ENCODE results near the gene MPDU1. TPM values are rescaled to one million over a fixed set of nuclear protein-coding genes. Genes with fewer than 3 reads are reported as not detected.

The MPDU1 gene
- polyA plus RNA-seq, 1 donor (not counting 4 experiments of a cell fraction or from before 2014, with no cell fraction given): 57.8 TPM

- Histone ChIP-seq H3K9me3 (ENCODE audit: control insufficient read depth, low read depth, low read length) (no peaks in the 10 kb centered on the region), H3K9me1 (ENCODE audit: control insufficient read depth, extremely low read depth, insufficient read depth, low read length) (no peaks in the 10 kb centered on the region), H3K36me3 (ENCODE audit: control insufficient read depth in 2 of 2, extremely low read depth in 1 of 2, insufficient read depth in 2 of 2, low read length in 2 of 2) (peaks cover 20 to 27% of the 10 kb centered on the region in 2 experiments), H3K79me2 (ENCODE audit: control insufficient read depth, insufficient read depth, low read length) (peaks cover 49% of the 10 kb centered on the region), H3K4me1 (ENCODE audit: control insufficient read depth, extremely low read depth, insufficient read depth, low read length) (peaks cover 43% of the 10 kb centered on the region), H3K27ac (ENCODE audit: control insufficient read depth, insufficient read depth, low read length) (peak overlapping the region; percentile 99), H3K4me3 (ENCODE audit: control insufficient read depth in 2 of 3, extremely low read depth in 1 of 3, insufficient read depth in 2 of 3, low read depth in 1 of 3, low read length in 3 of 3) (peak overlapping the region; percentile 78 to 98 (median 92)), H3K4me2 (ENCODE audit: control insufficient read depth, extremely low read depth, insufficient read depth, low read depth, low read length) (peak overlapping the region; percentile 97), H3K9ac (ENCODE audit: control insufficient read depth, extremely low read depth, insufficient read depth, low read length) (peak overlapping the region; percentile 91), H2AFZ (ENCODE audit: control insufficient read depth, low read length) (no peak overlapping the region), H4K20me1 (ENCODE audit: control insufficient read depth, extremely low read depth, insufficient read depth, low read length) (no peaks in the 10 kb centered on the region), H3K27me3 (ENCODE audit: control insufficient read depth, extremely low read depth, insufficient read depth, low read length) (no peaks in the 10 kb centered on the region)
- DNase-seq (ENCODE audit: low read depth, low spot score): no peak
- dilution Hi-C loops (cut with MboI; ENCODE audit: extremely low pct_ligation_motif_present, low sequenced_read_pairs): no loop called here
- FAIRE-seq: peak; percentile 81
- TF ChIP-seq EZH2 (IDR thresholded peaks at IDR 0.05; ENCODE audit: low read length): no peak
- TF ChIP-seq CTCF (optimal IDR thresholded peaks at IDR 0.05 in 1 of 3, IDR thresholded peaks at IDR 0.05 in 1 of 3, conservative IDR thresholded peaks at IDR 0.05 in 1 of 3; ENCODE audit: extremely low read depth in 1 of 3, insufficient read depth in 2 of 3, low read length in 3 of 3): peak; percentile 84 to 91 (median 89)
Measured at GRCh38 chr17:7586673-7587419, 3.2 kb downstream of the MPDU1 start.

- peak overlapping the region; percentile 99 for H3K27ac ChIP-seq (ENCODE audit: control insufficient read depth, insufficient read depth, low read length)
- TF ChIP-seq EZH2 (IDR thresholded peaks at IDR 0.05; ENCODE audit: low read length): no peak
- peak in 1 of 3 experiments; percentile 26 for TF ChIP-seq CTCF (optimal IDR thresholded peaks at IDR 0.05 in 1 of 3, IDR thresholded peaks at IDR 0.05 in 1 of 3, conservative IDR thresholded peaks at IDR 0.05 in 1 of 3; ENCODE audit: extremely low read depth in 1 of 3, insufficient read depth in 2 of 3, low read length in 3 of 3)
- H3K4me2 ChIP-seq (ENCODE audit: control insufficient read depth, extremely low read depth, insufficient read depth, low read depth, low read length): peak overlapping the region; percentile 97
- no peaks in the 10 kb centered on the region for H4K20me1 ChIP-seq (ENCODE audit: control insufficient read depth, extremely low read depth, insufficient read depth, low read length)
- H2AFZ ChIP-seq (ENCODE audit: control insufficient read depth, low read length): no peak overlapping the region
- peaks cover 43% of the 10 kb centered on the region for H3K4me1 ChIP-seq (ENCODE audit: control insufficient read depth, extremely low read depth, insufficient read depth, low read length)
- FAIRE-seq (peak; percentile 87), DNase-seq (ENCODE audit: low read depth, low spot score) (no peak)
- dilution Hi-C loops (cut with MboI; ENCODE audit: extremely low pct_ligation_motif_present, low sequenced_read_pairs): no loop called here
- peaks cover 21 to 33% of the 10 kb centered on the region in 2 experiments for H3K36me3 ChIP-seq (ENCODE audit: control insufficient read depth in 2 of 2, extremely low read depth in 1 of 2, insufficient read depth in 2 of 2, low read length in 2 of 2)
- peak overlapping the region; percentile 78 to 98 (median 92) for H3K4me3 ChIP-seq (ENCODE audit: control insufficient read depth in 2 of 3, extremely low read depth in 1 of 3, insufficient read depth in 2 of 3, low read depth in 1 of 3, low read length in 3 of 3)
- H3K9me1 ChIP-seq (ENCODE audit: control insufficient read depth, extremely low read depth, insufficient read depth, low read length): no peaks in the 10 kb centered on the region
- H3K27me3 ChIP-seq (ENCODE audit: control insufficient read depth, extremely low read depth, insufficient read depth, low read length): no peaks in the 10 kb centered on the region
- H3K9ac ChIP-seq (ENCODE audit: control insufficient read depth, extremely low read depth, insufficient read depth, low read length): peak overlapping the region; percentile 91
- H3K9me3 ChIP-seq (ENCODE audit: control insufficient read depth, low read depth, low read length): no peaks in the 10 kb centered on the region
- peaks cover 45% of the 10 kb centered on the region for H3K79me2 ChIP-seq (ENCODE audit: control insufficient read depth, insufficient read depth, low read length)
Measured at GRCh38 chr17:7587420-7588151, 3.9 kb downstream of the MPDU1 start.

All from keratinocyte (primary cell).